K562 (cell line): ENCODE data around the gene TUBA1A.

Experiments used
- BHLHE40 ChIP-seq: IDR thresholded peaks from 2 replicates; pipeline ENCODE4 v1.6.1; 2011; ENCODE audit warnings: low read length, improper control_type of control experiment
- CREM ChIP-seq: IDR thresholded peaks from 2 replicates; pipeline ENCODE4 v1.6.1; 2014; ENCODE audit warnings: antibody characterized with exemption, low read depth
- EGR1 ChIP-seq: fragments of 450-650 bp; conservative IDR thresholded peaks from 2 replicates; pipeline ENCODE4 v1.6.1; 2017; ENCODE audit warnings: mild to moderate bottlenecking
- EZH2 ChIP-seq: IDR thresholded peaks from 2 replicates; pipeline ENCODE4 v1.6.1; 2012; ENCODE audit warnings: low read depth, mild to moderate bottlenecking, inconsistent platforms, low read length, borderline replicate concordance
- JUND ChIP-seq, 2 experiments: IDR thresholded peaks; 2 replicates in 1 of 2; 3 replicates in 1 of 2; pipeline ENCODE4 v1.6.1; 2011; ENCODE audit warnings: borderline replicate concordance in 2 of 2, low read depth in 2 of 2, low read length in 2 of 2, improper control_type of control experiment in 1 of 2, missing biosample characterization in 1 of 2, missing genetic modification characterization in 1 of 2, missing genetic modification reagents in 1 of 2
- KDM1A ChIP-seq, 2 experiments: fragments of 450-650 bp; IDR thresholded peaks; 2 replicates each; pipeline ENCODE4 v1.6.1; 2016; ENCODE audit warnings: mild to moderate bottlenecking in 2 of 2
- MBD2 ChIP-seq: sonication (generic); IDR thresholded peaks from 2 replicates; pipeline ENCODE4 v1.6.1; 2016; ENCODE audit warnings: low read depth, borderline replicate concordance
- MXI1 ChIP-seq: IDR thresholded peaks from 2 replicates; pipeline ENCODE4 v1.6.1; 2011; ENCODE audit warnings: low read depth, mild to moderate bottlenecking, improper control_type of control experiment, low read length
- POLR2A ChIP-seq: fragments of 450-650 bp; conservative IDR thresholded peaks from 2 replicates; pipeline ENCODE4 v1.6.1; 2016
- RERE ChIP-seq: sonication (generic); formaldehyde crosslinking; IDR thresholded peaks from 2 replicates; pipeline ENCODE4 v1.8.0; 2023; ENCODE audit warnings: missing genetic modification reagents, mild to moderate bottlenecking, borderline replicate concordance
- ZNF146 ChIP-seq: IDR thresholded peaks from one replicate; pipeline ENCODE4 v1.6.1; 2018; ENCODE audit warnings: missing compliant biosample characterization; ENCODE audit not compliant: unreplicated experiment

- TF ChIP-seq KDM1A (IDR thresholded peaks at IDR 0.05) (no peak), EGR1 (no peak), POLR2A (no peak), MXI1 (no peak), RERE (CRISPR knock-in tag) (no peak), EZH2 (no peak), ZNF146 (CRISPR knock-in tag) (no peak), MBD2 (no peak), CREM (no peak), JUND (IDR thresholded peaks at IDR 0.05; ENCODE audit: borderline replicate concordance, low read depth, low read length) (no peak), JUND (tag; IDR thresholded peaks at IDR 0.05; ENCODE audit: borderline replicate concordance, low read depth, low read length) (no peak), BHLHE40 (no peak)
Measured at GRCh38 chr12:49223122-49223521, 34.2 kb upstream of the TUBA1A start.
